ENCODE data around the gene MAOA. TPM values are rescaled to one million over a fixed set of nuclear protein-coding genes. Genes with fewer than 3 reads are reported as not detected.
A peak's percentile ranks its signal among the peaks of the same experiment; 100 is the strongest.

MAOA gene
- total and polyA plus RNA-seq, 2 of the 13 experiments (the other 11 are each of a cell fraction or from before 2014, with no cell fraction given): 13.4 to 14.7 TPM

DNA sequence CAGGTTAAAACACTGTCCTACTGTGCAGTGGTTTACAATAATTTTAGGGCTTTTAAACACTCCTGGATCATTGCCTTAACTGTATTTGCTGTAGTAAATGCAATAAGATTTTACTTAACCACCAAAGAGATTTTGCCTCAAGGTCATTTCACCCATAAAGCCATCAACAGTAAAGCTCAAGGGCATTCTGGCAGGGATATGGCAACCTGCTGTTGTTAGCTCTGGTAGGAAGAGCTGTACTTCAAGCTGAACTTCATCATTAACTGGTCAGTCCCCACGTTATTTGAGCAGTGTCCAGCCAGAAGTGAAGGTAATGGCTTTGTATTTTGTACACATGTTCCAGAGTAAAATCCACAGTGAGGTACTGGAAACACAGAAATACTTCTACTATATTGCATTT is 26.9 kb upstream of the MAOA start:
- Histone ChIP-seq H3K79me2 (ENCODE audit: insufficient read depth, low read length) (no peaks in the 10 kb centered on the region), H3K36me3 (replicated peaks in 1 of 2; ENCODE audit: control insufficient read depth in 1 of 2, insufficient read depth in 2 of 2, low read length in 2 of 2) (no peaks in the 10 kb centered on the region), H3K4me2 (ENCODE audit: low read depth, low read length) (no peak overlapping the region), H3K4me1 (ENCODE audit: insufficient read depth, low read length) (peaks cover 45% of the 10 kb centered on the region), H2AFZ (ENCODE audit: low read length) (no peak overlapping the region), H3K9ac (ENCODE audit: insufficient read depth, low read depth, low read length) (no peak overlapping the region), H4K20me1 (ENCODE audit: insufficient read depth, low read length) (no peaks in the 10 kb centered on the region), H3K27ac (ENCODE audit: extremely low read length, insufficient read depth, low read length) (no peak overlapping the region), H3K4me3 (replicated peaks in 1 of 3; ENCODE audit: insufficient read depth in 1 of 3, low read depth in 2 of 3, low read length in 3 of 3) (no peak overlapping the region), H3K27me3 (ENCODE audit: control insufficient read depth in 1 of 2, insufficient read depth in 2 of 2, low read length in 2 of 2) (no peaks in the 10 kb centered on the region), H3K9me3 (ENCODE audit: low read length) (no peaks in the 10 kb centered on the region)
- ATAC-seq (peak; percentile 62; the same call in 2 of the 3 replicates), FAIRE-seq (peak; percentile 63), DNase-seq (ENCODE audit: low spot score) (peak; percentile 1)
- no CpG with 5 or more reads among the region's 1 CpG for WGBS (ENCODE audit: low lambda C conversion rate)
- intact Hi-C loops (cut with micrococcal nuclease; ENCODE audit: unreplicated experiment): no loop called here
- ChIA-PET POLR2A (no interaction called here), CTCF (ENCODE audit: low intra/inter-chr PET ratio, low total read pairs) (no interaction called here)
- no TSS peak for BruUV-seq (replicated peaks)
- TF ChIP-seq HOXA9 (CRISPR knock-in tag; IDR thresholded peaks at IDR 0.05; ENCODE audit: borderline replicate concordance) (no peak), ZNF282 (IDR thresholded peaks at IDR 0.05; ENCODE audit: partially characterized antibody) (no peak), FOXA3 (CRISPR knock-in tag; IDR thresholded peaks at IDR 0.05) (no peak), KMT2A (CRISPR knock-in tag; IDR thresholded peaks at IDR 0.05) (no peak), NFATC3 (CRISPR knock-in tag; IDR thresholded peaks at IDR 0.05) (no peak), SP5 (CRISPR knock-in tag; IDR thresholded peaks at IDR 0.05; ENCODE audit: borderline replicate concordance, low read depth) (no peak), ZNF10 (CRISPR knock-in tag; IDR thresholded peaks at IDR 0.05; ENCODE audit: borderline replicate concordance, low read depth) (no peak), ZNF644 (CRISPR knock-in tag; IDR thresholded peaks at IDR 0.05; ENCODE audit: low read depth) (0 out of 2 replicates have a peak, but pooled peaks have one; percentile 22), ZSCAN20 (CRISPR knock-in tag; IDR thresholded peaks at IDR 0.05; ENCODE audit: borderline replicate concordance) (no peak), HOXD1 (CRISPR knock-in tag; IDR thresholded peaks at IDR 0.05) (no peak), CREBL2 (CRISPR knock-in tag; IDR thresholded peaks at IDR 0.05; ENCODE audit: borderline replicate concordance) (no peak), MAFG (CRISPR knock-in tag; IDR thresholded peaks at IDR 0.05) (no peak), NCOA2 (CRISPR knock-in tag; IDR thresholded peaks at IDR 0.05) (no peak), BCL6 (CRISPR knock-in tag; IDR thresholded peaks at IDR 0.05) (0 out of 2 replicates have a peak, but pooled peaks have one; percentile 15), ZNF343 (CRISPR knock-in tag; IDR thresholded peaks at IDR 0.05) (no peak)
- TF ChIP-seq, protein P1, sequence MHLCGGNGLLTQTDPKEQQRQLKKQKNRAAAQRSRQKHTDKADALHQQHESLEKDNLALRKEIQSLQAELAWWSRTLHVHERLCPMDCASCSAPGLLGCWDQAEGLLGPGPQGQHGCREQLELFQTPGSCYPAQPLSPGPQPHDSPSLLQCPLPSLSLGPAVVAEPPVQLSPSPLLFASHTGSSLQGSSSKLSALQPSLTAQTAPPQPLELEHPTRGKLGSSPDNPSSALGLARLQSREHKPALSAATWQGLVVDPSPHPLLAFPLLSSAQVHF (CRISPR knock-in tag; IDR thresholded peaks at IDR 0.05): no peak
- TF ChIP-seq, protein P2, sequence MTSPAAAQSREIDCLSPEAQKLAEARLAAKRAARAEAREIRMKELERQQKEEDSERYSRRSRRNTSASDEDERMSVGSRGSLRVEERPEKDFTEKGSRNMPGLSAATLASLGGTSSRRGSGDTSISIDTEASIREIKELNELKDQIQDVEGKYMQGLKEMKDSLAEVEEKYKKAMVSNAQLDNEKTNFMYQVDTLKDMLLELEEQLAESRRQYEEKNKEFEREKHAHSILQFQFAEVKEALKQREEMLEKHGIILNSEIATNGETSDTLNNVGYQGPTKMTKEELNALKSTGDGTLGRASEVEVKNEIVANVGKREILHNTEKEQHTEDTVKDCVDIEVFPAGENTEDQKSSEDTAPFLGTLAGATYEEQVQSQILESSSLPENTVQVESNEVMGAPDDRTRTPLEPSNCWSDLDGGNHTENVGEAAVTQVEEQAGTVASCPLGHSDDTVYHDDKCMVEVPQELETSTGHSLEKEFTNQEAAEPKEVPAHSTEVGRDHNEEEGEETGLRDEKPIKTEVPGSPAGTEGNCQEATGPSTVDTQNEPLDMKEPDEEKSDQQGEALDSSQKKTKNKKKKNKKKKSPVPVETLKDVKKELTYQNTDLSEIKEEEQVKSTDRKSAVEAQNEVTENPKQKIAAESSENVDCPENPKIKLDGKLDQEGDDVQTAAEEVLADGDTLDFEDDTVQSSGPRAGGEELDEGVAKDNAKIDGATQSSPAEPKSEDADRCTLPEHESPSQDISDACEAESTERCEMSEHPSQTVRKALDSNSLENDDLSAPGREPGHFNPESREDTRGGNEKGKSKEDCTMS (CRISPR knock-in tag; conservative IDR thresholded peaks at IDR 0.05): no peak
- in situ Hi-C loops (cut with HindIII; ENCODE audit: extremely low pct_ligation_motif_present, low pct_unique_long_range_greater_than_20kb): no loop called here
